ENCODE measurements around the gene INF2. TPM values are rescaled to one million over a fixed set of nuclear protein-coding genes. Genes with fewer than 3 reads are reported as not detected.

The INF2 gene
- total RNA-seq, 2 experiments from 2014 or later = 62.8 to 64.9 TPM

DNA sequence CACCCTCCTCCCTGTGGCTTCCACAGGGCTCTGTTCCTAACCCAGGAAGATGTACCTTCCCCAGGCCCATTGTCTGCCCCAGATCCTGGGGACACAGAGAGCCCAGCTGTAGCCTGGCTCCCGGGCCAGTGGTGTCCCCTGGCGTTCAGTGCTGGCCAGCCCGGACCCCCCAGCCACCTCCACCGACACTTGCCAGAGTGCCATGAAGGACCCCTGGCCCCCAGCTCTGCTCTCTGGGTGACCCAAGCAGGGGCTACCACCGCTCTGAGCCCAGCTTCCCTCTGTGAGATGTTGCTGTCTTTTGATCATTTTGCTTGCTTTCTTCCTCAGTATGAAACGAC lies 6.2 kb downstream of the INF2 start:
- ChIA-PET CTCF (interaction anchor here (2.4 kb wide), 1 partner anchor 13 kb away, joined by 7 read pairs; no protein-coding TSS in a partner anchor), POLR2A (interaction anchor here (0.7 to 0.8 kb wide), 2 partner anchors 18 to 57 kb away, joined by 3 read pairs; partner anchors contain the start of gene SIVA1)

DNA sequence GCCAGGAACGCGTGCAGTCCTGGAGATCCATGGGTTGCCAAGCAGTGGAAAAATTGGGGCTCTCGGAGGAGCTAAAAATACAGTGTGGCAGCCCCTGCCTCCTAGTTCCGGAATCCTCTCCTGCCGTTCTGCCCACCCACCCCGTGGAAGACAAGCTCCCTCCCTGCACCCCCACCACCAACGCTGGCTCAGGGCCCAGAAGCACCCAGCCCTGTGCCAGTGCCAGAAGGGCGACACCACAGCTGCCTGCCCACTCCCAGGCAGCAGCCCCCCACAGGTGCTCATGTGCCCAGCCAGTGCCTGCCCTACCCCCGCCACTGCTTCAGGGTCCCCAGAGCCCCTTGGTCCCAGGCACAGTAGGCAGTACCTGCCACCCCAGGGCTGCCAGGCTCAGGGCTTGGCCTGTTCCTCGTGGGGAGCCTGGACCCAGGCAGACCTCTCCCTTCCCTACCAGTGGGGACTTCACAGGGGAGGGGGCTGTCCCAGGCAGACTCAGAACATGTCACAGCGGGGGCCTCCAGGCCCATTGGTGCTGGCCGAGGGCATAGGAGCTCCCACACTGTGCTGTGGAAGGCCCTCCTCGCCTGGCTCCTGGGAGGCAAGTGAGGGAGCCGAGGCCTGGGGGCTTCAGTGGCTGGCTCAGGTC lies 7.4 kb downstream of the INF2 start:
- ChIA-PET CTCF (no interaction called here), POLR2A (no interaction called here)

DNA sequence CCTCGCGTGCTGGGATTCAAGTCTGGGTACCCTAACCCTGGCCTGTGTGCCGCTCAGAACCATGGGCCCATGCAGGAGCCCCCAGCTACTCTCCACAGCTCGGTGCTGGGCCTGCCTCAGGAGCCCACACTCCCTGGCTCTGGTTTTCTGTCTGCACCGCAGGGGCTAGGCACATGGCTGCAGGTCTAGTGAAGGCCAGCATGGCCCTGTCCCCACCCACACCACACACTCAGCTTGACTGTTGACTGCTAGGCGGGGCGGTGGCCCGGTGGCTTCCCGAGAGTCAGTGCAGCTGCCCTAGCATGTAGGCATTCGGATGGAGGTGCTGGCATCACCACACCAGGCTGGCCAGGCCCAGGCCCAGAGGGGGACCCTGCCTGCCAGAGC lies 7.9 kb downstream of the INF2 start:
- ChIA-PET POLR2A (no interaction called here), CTCF (no interaction called here)

DNA sequence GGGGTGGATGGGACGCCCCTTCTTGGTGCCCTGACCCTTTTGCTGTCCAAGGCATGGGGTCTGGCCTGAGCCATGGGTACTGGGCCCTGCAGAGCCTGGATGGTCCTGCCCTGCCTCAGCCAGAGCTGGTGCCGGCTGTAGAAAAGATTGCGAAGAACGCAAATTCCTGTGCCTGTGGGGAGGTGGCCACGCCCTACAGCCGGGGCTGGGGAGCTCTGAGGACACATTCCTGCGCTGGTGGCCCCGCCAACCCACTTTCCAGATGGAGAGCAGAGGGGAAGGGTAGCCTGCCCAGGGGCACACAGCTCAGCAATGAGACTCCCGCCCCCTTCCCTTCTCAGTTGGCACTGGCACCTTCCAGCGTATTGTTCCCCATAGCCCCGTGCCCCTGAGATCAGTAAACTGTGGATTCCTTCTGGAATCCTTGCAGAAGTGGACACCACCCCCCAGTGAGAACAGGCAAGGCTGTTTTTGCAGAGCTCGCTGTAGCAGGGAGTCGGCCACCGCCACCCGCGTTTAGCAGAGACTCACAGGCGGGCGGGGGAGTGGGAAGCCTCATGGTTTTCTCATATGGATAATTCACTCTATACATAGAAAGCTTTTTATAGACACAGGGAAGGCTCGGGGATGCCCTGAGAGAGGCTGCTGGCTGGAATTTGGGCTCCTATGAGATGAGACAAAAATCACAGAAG lies 8.6 kb downstream of the INF2 start:
- POLR2A ChIA-PET = no interaction called here
- CTCF ChIA-PET = no interaction called here

DNA sequence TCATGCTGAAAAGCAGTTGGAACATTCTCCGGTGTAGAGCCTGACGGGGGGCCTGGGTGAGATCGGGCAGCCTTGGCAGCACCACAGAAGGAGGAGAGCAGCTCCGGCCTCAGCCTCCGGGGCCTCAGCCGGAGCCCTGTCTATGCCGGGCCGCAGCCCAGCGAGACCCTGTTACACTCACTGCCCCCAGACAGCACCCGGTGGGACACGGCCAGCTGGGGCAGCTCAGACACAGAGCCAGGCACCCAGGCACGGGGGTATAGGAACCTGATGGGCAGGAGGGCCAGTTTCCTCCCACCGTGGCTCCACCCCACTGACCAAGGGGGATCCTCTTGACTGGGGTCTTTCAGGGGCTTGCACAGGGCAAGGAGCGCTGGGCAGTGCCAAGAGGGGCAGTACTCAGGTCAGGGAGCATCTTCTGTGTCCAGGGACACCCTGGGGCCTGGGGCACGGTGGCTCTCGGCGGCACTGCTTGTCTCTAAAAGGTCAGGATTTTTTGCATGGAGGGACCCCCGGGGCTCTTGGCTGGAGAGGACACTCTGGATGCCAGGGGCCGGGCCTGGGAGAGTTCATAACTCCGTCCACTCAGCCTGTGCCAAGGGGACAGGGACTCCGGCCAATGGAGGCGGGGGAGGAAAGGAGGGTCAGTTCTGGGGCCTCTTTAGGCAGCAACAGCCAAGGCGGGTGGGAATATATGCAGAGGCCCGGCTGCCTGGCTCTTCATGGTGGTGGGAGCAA lies 9.4 kb downstream of the INF2 start:
- POLR2A ChIA-PET = no interaction called here
- CTCF ChIA-PET = no interaction called here

DNA sequence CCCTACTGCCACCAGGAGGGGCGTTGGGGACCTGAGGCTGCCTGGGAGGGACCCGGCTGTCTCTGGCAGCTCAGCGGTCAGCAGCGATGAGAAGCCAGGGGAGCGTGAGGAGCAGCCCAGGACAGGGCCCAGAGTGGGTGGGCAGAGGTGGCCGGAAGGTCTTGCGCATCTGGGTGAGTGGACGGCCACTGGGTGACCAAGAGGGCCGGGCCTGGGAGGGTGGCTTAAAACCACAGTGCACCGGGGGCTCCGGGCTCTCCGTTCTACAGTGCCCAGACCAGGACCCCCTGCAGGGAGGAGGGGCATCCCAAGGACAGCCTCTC lies 10.0 kb downstream of the INF2 start:
- ChIA-PET POLR2A (no interaction called here), CTCF (no interaction called here)

DNA sequence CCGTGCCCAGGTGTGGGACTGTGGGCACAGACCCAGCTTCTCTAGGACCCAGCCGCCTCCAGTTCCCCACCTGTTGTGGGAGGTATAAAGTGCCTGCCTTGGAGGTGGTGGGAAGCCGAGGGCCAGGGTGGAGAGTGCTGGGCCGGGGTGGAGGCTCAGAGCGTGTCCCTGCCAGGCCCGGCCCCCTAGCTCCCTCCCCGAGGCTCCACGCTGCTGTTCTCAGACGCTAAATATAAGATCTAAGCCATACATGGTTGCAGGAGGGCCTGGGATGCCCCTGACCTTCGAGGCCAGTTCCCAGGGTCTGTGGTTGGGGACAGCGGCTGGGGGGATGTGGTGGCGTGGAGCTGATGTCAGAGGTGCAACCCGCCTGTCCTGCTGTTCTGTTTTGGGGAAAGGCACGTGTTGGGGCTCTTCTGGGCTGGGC lies 10.8 kb downstream of the INF2 start:
- ChIA-PET CTCF (interaction anchor here (1.3 kb wide), 1 partner anchor 9 kb away, joined by 3 read pairs; no protein-coding TSS in a partner anchor), POLR2A (interaction anchor here (0.6 kb wide), 1 partner anchor 560 kb away, joined by 3 read pairs; no protein-coding TSS in a partner anchor)

DNA sequence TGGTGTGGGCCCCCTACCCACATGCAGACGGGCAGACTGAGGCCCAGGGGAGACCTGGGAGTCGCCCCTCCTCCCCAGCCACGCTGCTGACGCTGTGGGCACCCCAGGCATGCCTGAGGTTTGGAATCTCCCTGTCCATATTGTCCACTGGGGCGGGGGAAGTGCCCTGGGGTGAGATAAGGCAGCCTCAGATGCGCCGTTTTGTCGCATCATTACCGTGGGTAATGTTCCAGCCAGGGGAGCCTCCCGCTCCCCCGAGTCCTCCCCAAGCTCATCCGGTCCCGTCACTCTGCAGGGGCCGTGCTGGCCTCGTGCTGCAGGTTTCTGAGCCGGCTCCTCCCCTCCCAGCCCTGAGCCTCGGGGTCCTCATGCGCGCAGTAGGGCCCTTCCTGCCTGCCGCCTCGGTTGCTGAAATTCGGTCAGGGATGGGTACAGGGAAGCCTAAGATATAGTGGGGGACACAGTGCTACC lies 11.4 kb downstream of the INF2 start:
- ChIA-PET POLR2A (interaction anchor here (0.6 to 1.1 kb wide), 2 partner anchors 23 to 561 kb away, joined by 3 read pairs; no protein-coding TSS in a partner anchor), CTCF (interaction anchor here (1.3 kb wide), 1 partner anchor 9 kb away, joined by 3 read pairs; no protein-coding TSS in a partner anchor)

DNA sequence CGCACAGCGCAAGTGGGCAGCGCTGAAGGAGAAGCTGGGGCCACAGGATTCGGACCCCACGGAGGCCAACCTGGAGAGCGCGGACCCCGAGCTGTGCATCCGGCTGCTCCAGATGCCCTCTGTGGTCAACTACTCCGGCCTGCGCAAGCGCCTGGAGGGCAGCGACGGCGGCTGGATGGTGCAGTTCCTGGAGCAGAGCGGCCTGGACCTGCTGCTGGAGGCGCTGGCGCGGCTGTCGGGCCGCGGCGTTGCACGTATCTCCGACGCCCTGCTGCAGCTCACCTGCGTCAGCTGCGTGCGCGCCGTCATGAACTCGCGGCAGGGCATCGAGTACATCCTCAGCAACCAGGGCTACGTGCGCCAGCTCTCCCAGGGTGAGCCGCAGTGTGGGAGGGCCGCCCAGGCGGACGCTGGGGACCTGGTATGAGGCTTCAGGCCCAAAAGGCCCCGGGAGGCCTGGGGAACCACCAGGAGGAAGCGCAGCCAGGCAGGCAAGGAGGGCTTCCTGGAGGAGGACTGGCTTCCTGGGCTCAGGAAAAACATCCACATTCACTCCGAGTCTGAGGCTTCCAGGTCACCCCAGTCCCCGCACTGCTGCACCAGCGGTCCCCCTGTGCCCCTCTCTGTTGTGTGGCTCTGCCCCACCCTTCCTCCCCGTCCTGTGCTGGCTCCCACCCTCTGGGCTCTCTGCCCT lies 12.1 kb downstream of the INF2 start:
- ChIA-PET CTCF (no interaction called here), POLR2A (interaction anchor here (0.5 to 1.1 kb wide), 2 partner anchors 24 to 147 kb away, joined by 3 read pairs; no protein-coding TSS in a partner anchor)

DNA sequence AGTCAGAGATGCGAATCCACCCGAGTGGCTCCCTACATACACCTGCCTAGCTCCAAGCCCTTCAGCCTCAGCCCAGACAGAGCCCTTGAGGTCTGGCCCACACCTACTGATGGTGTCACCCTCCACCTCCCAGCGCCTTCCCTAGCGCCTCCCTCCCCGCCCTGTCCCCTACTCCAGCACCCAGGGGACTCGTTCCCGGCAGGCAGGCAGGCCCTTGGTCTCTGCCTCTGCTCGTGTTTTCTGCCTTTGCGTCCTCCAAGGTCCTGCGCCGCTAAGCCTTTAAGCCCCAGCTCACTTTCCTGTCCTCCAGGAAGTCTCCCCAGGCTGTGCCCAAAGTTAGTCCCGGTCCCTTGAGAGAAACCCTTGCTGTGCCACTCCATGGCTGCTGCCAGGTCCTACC lies 12.7 kb downstream of the INF2 start:
- ChIA-PET POLR2A (interaction anchor here (0.5 kb wide), 1 partner anchor 146 kb away, joined by 3 read pairs; no protein-coding TSS in a partner anchor), CTCF (no interaction called here)

DNA sequence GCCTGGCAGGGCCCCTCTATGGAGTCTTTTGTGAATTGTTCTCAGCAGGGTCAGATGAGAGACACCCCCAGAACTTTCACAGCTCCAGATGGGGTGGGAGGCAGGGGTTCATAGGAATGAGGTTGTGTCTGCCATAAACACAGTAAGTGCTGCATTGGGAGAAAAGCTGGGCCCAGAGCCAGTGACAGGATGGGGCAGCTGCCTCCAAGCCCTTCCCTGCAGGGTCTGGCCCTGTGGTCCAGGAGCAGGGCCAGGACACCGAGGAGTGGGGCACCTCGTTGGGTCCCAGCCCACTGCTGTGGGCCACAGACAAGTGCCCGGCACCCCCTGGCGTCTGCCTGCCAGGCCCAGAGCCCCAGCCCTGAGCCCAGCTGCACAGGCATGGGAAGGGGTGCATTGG lies 13.3 kb downstream of the INF2 start:
- CTCF ChIA-PET = interaction anchor here (1.0 kb wide), 1 partner anchor 36 kb away, joined by 3 read pairs; no protein-coding TSS in a partner anchor
- POLR2A ChIA-PET = no interaction called here

DNA sequence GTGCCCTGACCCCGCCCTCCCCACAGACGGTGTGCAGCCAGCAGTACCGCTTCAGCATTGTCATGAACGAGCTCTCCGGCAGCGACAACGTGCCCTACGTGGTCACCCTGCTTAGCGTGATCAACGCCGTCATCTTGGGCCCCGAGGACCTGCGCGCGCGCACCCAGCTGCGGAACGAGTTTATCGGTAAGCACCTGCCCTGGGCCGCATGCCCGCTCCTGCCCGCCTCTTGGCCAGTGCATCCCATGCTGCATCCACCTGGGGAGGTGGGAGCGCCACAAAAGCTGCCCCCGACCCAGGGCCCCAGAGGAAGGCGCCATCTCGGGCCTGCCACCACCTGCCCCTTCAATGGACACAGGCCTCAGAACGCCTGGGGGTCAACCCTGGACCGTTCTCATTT lies 13.9 kb downstream of the INF2 start:
- ChIA-PET POLR2A (no interaction called here), CTCF (interaction anchor here (1.0 kb wide), 1 partner anchor 37 kb away, joined by 3 read pairs; no protein-coding TSS in a partner anchor)

DNA sequence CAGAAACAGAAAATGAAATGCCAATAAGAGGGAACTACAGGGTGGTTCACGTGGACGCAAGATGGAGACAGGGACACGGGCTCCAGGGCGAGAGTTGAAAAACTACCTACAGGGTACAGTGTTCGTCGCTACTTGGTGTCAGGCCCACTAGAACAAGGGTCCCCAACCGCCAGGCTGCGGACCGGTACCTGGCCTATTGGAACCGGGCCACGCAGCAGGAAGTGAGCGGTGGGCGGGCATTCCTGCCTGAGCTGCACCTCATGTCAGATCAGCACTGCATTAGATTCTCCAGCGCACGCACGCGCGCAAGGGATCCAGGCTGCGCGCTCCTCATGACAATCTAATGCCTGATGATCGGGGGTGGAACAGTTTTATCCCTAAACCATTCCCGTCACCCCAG lies 14.8 kb downstream of the INF2 start:
- ChIA-PET POLR2A (no interaction called here), CTCF (interaction anchor here (1.6 kb wide), 1 partner anchor 53 kb away, joined by 3 read pairs; no protein-coding TSS in a partner anchor)

DNA sequence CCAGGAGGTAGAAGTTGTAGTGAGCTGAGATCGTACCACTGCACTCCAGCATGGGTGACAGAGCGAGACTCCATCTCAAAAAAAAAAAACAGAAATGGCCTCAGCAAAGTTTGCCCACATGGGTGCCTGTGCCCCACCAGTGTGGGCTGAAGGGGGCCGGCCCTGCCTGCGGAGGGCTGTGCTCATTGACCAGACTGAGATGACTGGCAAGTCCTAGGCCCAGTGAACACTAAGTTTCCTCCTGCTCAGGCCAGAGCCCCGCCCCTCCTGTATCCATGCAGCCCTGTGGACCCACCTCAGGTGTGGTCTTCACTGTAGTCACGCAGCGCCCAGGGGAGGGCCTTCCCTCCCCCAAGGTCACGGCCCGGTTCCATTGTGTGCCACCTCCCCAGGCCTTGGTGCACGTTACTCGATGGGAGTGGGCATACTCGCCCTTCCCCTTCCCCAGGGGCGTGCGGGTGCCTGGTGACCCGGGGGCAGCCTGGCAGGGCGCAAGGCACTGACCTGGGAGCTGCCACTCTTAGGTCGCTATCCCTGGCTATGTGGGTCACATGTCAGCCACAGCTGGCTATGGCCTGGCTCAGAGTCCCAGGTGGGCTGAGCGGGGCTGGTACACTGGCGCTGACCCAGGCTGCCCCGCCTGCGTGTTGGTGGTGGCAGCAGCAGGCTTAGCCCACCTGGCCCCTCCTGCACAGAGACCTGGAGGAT lies 16.1 kb downstream of the INF2 start:
- POLR2A ChIA-PET = interaction anchor here (0.7 kb wide), 1 partner anchor 826 kb away, joined by 4 read pairs; no protein-coding TSS in a partner anchor
- CTCF ChIA-PET = interaction anchor here (0.7 to 1.5 kb wide), 3 partner anchors 11 to 489 kb away, joined by 3 read pairs; partner anchors contain the start of gene ADSS1

DNA sequence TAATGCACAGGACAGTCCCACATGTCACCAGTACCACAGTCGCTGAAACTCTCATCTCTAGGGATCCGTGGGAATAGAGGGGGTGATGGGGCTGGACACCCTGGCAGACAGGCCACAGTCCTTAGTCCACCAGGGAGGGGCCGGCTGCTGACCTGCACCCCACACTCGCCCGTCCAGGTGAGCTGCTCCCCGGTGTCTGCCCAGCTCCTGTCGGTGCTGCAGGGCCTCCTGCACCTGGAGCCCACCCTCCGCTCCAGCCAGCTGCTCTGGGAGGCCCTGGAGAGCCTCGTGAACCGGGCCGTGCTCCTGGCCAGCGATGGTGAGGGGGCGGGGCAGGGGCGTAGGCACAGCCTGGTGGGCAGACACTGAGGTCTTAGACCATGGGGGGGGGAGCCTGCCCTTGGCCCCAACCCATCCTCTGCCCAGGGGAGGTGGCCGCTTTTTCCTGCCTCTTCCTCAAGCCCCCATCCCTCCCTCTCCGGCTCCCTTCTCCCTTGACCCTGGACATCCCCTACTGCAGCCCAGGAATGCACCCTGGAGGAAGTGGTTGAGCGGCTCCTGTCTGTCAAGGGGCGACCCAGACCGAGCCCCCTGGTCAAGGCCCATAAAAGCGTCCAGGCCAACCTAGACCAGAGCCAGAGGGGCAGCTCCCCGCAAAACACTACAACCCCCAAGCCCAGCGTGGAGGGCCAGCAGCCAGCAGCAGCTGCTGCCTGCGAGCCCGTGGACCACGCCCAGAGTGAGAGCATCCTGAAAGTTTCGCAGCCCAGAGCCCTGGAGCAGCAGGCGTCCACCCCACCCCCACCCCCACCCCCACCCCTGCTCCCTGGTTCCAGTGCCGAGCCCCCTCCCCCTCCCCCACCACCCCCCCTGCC lies 17.6 kb downstream of the INF2 start:
- CTCF ChIA-PET = interaction anchor here (0.7 to 1.5 kb wide), 3 partner anchors 9 to 59 kb away, joined by 3 read pairs; partner anchors contain the start of gene ADSS1
- POLR2A ChIA-PET = no interaction called here

DNA sequence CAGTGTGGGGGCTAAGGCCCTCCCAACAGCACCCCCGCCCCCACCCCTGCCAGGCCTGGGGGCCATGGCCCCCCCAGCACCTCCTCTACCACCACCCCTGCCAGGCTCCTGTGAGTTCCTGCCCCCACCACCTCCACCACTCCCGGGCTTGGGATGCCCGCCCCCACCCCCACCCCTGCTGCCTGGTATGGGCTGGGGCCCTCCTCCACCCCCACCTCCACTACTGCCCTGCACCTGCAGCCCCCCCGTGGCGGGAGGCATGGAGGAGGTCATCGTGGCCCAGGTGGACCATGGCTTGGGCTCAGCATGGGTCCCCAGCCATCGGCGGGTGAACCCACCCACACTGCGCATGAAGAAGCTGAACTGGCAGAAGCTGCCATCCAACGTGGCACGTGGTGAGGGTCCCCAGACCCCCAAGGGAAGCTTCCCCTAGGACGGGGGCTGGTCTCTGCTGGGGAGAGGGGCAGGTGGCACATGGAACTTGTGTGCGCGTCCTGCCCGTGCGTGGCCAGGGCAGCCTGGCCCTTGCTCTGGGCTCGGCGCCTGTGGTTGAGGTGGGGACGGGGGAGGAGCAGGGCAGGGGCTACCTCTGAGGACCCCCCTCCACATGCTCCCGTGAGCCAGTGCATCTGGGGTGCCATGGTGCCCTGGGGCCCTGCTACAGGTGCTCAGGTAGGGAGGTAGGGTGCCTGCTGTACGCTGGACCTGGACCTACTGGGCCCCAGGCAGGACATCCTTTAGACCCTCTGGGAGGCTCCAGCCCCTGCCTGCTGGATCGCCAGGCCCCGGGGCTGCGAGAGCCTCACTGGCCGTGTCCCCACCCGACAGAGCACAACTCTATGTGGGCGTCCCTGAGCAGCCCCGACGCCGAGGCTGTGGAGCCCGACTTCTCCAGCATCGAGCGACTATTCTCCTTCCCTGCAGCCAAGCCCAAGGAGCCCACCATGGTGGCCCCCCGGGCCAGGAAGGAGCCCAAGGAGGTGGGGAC lies 18.5 kb downstream of the INF2 start:
- CTCF ChIA-PET = interaction anchor here (1.0 to 1.6 kb wide), 5 partner anchors 15 to 57 kb away, joined by 3 to 6 read pairs (median 5); partner anchors contain the start of genes ADSS1 and SIVA1
- POLR2A ChIA-PET = no interaction called here

Measured in activated CD8-positive, alpha-beta memory T cell treated with anti-CD3 and anti-CD28 coated beads for 36 hours (primary cell).